ENCODE results near the gene PNPLA8. TPM values are rescaled to one million over a fixed set of nuclear protein-coding genes. Genes with fewer than 3 reads are reported as not detected.
"Not testable (repeated sequence)": the region's sequence is repeated elsewhere in the genome, so short reads cannot be mapped to it uniquely, and the experiment has no call there.

The PNPLA8 gene
- total RNA-seq, 2 donors from 2014 or later = 62.9 to 67.1 TPM

DNA sequence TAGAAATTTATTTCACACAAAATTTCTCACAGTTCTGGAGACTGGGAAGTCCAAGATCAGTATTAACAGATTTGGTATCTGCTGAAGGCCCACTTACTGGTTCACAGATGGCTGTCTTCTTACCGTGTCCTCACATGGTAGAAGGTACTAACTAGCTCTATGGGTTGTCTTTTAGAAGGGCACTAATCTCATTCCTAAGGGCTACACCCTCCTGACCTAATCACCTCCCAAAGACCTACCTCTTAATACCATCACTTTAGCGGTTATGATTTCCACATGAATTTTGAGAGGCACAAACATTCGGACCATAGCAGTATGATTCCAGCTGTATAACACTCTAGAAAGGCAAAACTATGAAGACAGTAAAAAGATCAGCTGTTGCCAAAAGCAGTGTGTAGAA, 8.0 kb downstream of the PNPLA8 start:
- peaks cover 33% of the 10 kb centered on the region for H3K4me1 Mint-ChIP-seq
- H3K27me3 Mint-ChIP-seq = no peaks in the 10 kb centered on the region
- H3K9me3 ChIP-seq (ENCODE audit: control insufficient read depth, low read length, poor library complexity, severe bottlenecking) = no peaks in the 10 kb centered on the region
- H3K27ac Mint-ChIP-seq = no peak overlapping the region
- no peak for DNase-seq
- ATAC-seq = no peak
- peaks cover 11% of the 10 kb centered on the region for H3K36me3 Mint-ChIP-seq (ENCODE audit: low read depth)
- H3K4me3 Mint-ChIP-seq = no peak overlapping the region

DNA sequence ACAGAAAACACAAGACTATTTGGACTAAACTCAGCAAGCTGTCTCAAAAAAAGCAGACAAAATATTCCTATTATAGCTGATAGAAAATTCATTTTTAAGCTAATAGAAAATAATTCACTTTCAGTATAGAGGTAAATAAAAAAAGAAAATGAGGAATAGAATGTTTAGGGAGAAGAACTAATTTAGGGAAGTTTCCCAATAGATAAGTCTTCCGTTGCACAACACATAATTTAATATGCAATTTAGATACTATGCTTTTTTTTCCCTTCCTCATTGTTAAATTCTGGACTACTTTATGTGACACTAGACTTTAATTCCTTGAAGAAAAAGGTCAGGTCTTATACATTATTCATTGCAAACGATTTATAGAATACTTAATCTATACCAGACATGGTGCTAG, 10.3 kb downstream of the PNPLA8 start:
- H3K4me3 Mint-ChIP-seq = no peak overlapping the region
- no peaks in the 10 kb centered on the region for H3K27me3 Mint-ChIP-seq
- H3K36me3 Mint-ChIP-seq (ENCODE audit: low read depth) = peaks cover 10% of the 10 kb centered on the region
- H3K27ac Mint-ChIP-seq = no peak overlapping the region
- no peak for DNase-seq
- peaks cover 22% of the 10 kb centered on the region for H3K4me1 Mint-ChIP-seq
- no peak for ATAC-seq
- no peaks in the 10 kb centered on the region for H3K9me3 ChIP-seq (ENCODE audit: control insufficient read depth, low read length, poor library complexity, severe bottlenecking)

DNA sequence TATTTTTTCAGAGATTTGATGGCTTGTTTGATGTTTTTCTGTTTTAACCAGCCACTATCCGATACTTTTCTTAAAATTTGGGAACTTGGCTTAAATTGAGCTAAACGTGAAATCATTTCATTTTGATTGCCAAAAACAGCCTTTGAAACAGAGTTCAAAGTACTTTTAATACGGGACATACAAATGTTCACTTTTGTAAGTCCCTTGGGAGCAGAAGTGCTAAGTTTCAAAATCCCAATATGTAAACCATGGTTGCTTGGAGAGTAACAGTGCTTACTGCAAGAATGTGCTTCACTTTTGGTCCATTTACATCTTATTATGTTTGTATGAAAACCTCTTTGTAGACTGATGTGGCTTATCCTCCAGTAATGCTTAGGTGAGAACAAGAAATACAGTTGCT, 10.9 kb downstream of the PNPLA8 start:
- Mint-ChIP-seq H3K27me3 (no peaks in the 10 kb centered on the region), H3K36me3 (ENCODE audit: low read depth) (peaks cover 10% of the 10 kb centered on the region), H3K4me3 (no peak overlapping the region), H3K4me1 (peaks cover 19% of the 10 kb centered on the region), H3K27ac (no peak overlapping the region)
- no peaks in the 10 kb centered on the region for H3K9me3 ChIP-seq (ENCODE audit: control insufficient read depth, low read length, poor library complexity, severe bottlenecking)
- no peak for ATAC-seq
- DNase-seq = no peak

DNA sequence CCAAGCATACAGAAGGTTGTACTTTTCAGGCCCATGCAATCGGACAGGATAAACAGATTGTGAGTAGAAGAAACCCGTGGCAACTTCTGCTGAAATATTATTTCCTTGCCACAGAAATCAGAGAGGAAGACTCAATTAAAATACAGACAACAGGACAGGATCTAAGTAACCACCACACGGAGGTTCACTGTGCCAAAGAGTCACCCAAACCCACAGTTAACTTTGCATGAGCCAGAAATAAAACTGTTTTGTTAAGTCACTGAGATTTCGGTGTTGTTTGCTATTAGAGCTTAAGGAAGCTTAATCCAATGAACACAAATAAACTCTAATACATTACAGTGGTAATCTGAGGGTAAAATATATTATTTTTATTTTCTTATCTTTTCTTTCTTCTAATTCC, 14.0 kb downstream of the PNPLA8 start:
- H3K4me1 Mint-ChIP-seq = peaks cover 9% of the 10 kb centered on the region
- no peak overlapping the region for H3K4me3 Mint-ChIP-seq
- ATAC-seq = no peak
- DNase-seq = no peak
- H3K36me3 Mint-ChIP-seq (ENCODE audit: low read depth) = peaks cover 5% of the 10 kb centered on the region
- H3K27ac Mint-ChIP-seq = peak overlapping the region; percentile 34
- no peaks in the 10 kb centered on the region for H3K9me3 ChIP-seq (ENCODE audit: control insufficient read depth, low read length, poor library complexity, severe bottlenecking)
- no peaks in the 10 kb centered on the region for H3K27me3 Mint-ChIP-seq

DNA sequence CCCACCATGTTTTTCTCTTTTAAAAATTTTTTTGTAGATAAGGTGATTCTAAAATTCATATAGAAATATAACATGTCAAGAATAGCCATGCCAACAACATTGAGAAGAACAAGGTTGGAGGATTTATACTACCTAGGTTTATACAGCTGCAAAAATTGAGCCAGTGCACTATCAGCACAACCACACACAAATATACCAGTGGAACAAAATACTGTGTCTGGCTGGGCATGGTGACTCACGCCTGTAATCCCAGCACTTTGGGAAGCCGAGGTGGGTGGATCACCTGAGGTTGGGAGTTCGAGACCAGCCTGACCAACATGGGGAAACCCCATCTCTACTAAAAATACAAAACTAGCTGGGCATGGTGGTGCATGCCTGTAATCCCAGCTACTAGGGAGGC, 21.4 kb downstream of the PNPLA8 start:
- H3K27ac Mint-ChIP-seq; H3K27me3 Mint-ChIP-seq; DNase-seq; H3K36me3 Mint-ChIP-seq (ENCODE audit: low read depth); ATAC-seq; H3K9me3 ChIP-seq (ENCODE audit: control insufficient read depth, low read length, poor library complexity, severe bottlenecking); H3K4me3 Mint-ChIP-seq: not testable (repeated sequence)
- peaks cover 13% of the 10 kb centered on the region for H3K4me1 Mint-ChIP-seq

DNA sequence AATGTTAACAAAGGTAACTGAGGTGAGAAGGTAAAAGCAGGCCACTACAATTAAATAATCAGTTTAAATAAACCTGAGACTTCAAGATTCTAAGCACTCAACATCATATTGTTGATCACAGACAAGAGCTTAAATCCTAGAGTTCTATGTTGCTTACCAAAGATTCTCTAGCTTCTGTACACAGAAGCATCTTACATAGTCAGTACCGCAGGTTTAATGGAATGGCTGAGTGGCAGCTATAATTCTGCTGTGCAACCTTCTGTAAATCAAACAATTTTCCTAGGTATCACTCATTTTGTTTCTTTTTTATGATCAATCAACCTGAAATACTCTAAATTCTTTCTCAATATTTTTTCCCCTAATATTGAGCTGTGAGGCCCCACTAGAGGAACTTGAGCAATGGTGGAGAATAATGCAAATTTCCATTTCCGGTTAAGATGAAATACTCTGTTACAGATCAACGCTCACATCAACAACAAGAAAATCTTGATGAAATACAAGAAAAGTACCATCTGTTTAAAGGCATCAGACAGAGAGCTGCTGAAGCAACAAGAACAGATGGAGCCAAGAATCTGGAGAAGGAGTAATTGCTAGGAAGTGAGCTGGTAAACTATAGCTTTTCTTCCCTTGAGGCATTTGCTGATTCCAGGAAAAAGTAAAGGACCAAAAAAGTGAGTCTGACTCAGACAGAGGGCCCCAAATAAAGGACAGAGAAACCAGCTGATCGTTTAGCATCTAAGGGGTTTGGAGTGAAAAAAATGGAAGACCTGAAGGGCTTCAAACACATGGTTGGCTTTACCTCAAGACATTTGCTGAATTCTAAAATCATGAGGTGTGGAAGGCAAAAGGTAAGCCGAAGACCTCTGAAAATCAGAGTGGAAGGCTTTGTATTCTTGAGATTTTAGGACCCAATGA, 22.6 kb downstream of the PNPLA8 start:
- peak; percentile 65 for ATAC-seq
- Mint-ChIP-seq H3K27ac (peak overlapping the region; percentile 34), H3K27me3 (no peaks in the 10 kb centered on the region)

GRCh38 chr7:108499566-108499965, 26.4 kb downstream of the PNPLA8 start:
- H3K9me3 ChIP-seq (ENCODE audit: control insufficient read depth, low read length, poor library complexity, severe bottlenecking) = no peaks in the 10 kb centered on the region
- H3K4me3 Mint-ChIP-seq = no peak overlapping the region
- peak overlapping the region; percentile 85 for H3K27ac Mint-ChIP-seq
- H3K36me3 Mint-ChIP-seq (ENCODE audit: low read depth) = peaks cover 11% of the 10 kb centered on the region
- peaks cover 17% of the 10 kb centered on the region for H3K4me1 Mint-ChIP-seq
- ATAC-seq = no peak
- no peaks in the 10 kb centered on the region for H3K27me3 Mint-ChIP-seq
- no peak for DNase-seq

More for the DNA sequence above, 22.6 kb downstream of the PNPLA8 start:
- Mint-ChIP-seq H3K4me3 (no peak overlapping the region), H3K36me3 (ENCODE audit: low read depth) (peaks cover 11% of the 10 kb centered on the region), H3K4me1 (peaks cover 17% of the 10 kb centered on the region)
- no peak for DNase-seq
- no peaks in the 10 kb centered on the region for H3K9me3 ChIP-seq (ENCODE audit: control insufficient read depth, low read length, poor library complexity, severe bottlenecking)

- no peak for DNase-seq
- no peak overlapping the region for H3K27ac Mint-ChIP-seq
- no peaks in the 10 kb centered on the region for H3K27me3 Mint-ChIP-seq
- H3K4me3 Mint-ChIP-seq = no peak overlapping the region
- H3K36me3 Mint-ChIP-seq (ENCODE audit: low read depth) = peaks cover 13% of the 10 kb centered on the region
- no peak for ATAC-seq
- no peaks in the 10 kb centered on the region for H3K9me3 ChIP-seq (ENCODE audit: control insufficient read depth, low read length, poor library complexity, severe bottlenecking)
- H3K4me1 Mint-ChIP-seq = peaks cover 12% of the 10 kb centered on the region
Measured at GRCh38 chr7:108498481-108498880, 27.5 kb downstream of the PNPLA8 start.

GRCh38 chr7:108497082-108497725, 28.7 kb downstream of the PNPLA8 start:
- ATAC-seq = peak; percentile 82
- no peaks in the 10 kb centered on the region for H3K9me3 ChIP-seq (ENCODE audit: control insufficient read depth, low read length, poor library complexity, severe bottlenecking)
- H3K27me3 Mint-ChIP-seq = no peaks in the 10 kb centered on the region
- no peak overlapping the region for H3K27ac Mint-ChIP-seq
- no peak overlapping the region for H3K4me3 Mint-ChIP-seq
- H3K36me3 Mint-ChIP-seq (ENCODE audit: low read depth) = peaks cover 17% of the 10 kb centered on the region
- H3K4me1 Mint-ChIP-seq = peaks cover 11% of the 10 kb centered on the region
- DNase-seq = peak in 1 of 3 donors; percentile 36

DNA sequence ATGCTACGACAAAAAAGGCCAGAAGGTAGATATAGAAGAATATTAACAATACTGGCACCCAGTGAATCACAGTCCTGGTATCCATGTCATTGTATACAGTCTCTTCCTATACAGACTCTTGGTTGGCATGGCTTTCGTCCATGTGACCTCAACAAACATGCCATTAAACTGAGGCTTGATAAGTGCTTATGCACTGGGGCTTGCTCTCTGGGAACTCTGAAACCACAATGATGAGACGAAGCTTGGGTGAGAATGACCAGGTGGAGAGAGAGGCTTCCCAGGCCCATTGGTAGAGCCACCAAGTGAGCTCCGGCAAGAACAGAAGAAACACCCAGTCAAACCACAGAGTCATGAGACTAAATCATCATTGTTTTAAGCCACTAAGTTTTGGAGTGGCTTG, 33.2 kb downstream of the PNPLA8 start:
- no peak for DNase-seq
- H3K4me1 Mint-ChIP-seq = no peaks in the 10 kb centered on the region
- ATAC-seq = no peak
- no peaks in the 10 kb centered on the region for H3K9me3 ChIP-seq (ENCODE audit: control insufficient read depth, low read length, poor library complexity, severe bottlenecking)
- H3K4me3 Mint-ChIP-seq = no peak overlapping the region
- no peak overlapping the region for H3K27ac Mint-ChIP-seq
- peaks cover 7% of the 10 kb centered on the region for H3K36me3 Mint-ChIP-seq (ENCODE audit: low read depth)
- H3K27me3 Mint-ChIP-seq = no peaks in the 10 kb centered on the region

- no peak for DNase-seq
- Mint-ChIP-seq H3K36me3 (ENCODE audit: low read depth) (peaks cover 8% of the 10 kb centered on the region), H3K27me3 (no peaks in the 10 kb centered on the region), H3K4me3 (no peak overlapping the region), H3K4me1 (no peaks in the 10 kb centered on the region), H3K27ac (no peak overlapping the region)
- H3K9me3 ChIP-seq (ENCODE audit: control insufficient read depth, low read length, poor library complexity, severe bottlenecking) = no peaks in the 10 kb centered on the region
- no peak for ATAC-seq
Measured at GRCh38 chr7:108488768-108489538, 37.0 kb downstream of the PNPLA8 start.

- ATAC-seq (no peak), DNase-seq (no peak)
- no peaks in the 10 kb centered on the region for H3K9me3 ChIP-seq (ENCODE audit: control insufficient read depth, low read length, poor library complexity, severe bottlenecking)
- Mint-ChIP-seq H3K4me1 (no peaks in the 10 kb centered on the region), H3K27me3 (no peaks in the 10 kb centered on the region), H3K4me3 (no peak overlapping the region), H3K27ac (no peak overlapping the region), H3K36me3 (ENCODE audit: low read depth) (peaks cover 4% of the 10 kb centered on the region)
Measured at GRCh38 chr7:108487646-108488045, 38.3 kb downstream of the PNPLA8 start.

DNA sequence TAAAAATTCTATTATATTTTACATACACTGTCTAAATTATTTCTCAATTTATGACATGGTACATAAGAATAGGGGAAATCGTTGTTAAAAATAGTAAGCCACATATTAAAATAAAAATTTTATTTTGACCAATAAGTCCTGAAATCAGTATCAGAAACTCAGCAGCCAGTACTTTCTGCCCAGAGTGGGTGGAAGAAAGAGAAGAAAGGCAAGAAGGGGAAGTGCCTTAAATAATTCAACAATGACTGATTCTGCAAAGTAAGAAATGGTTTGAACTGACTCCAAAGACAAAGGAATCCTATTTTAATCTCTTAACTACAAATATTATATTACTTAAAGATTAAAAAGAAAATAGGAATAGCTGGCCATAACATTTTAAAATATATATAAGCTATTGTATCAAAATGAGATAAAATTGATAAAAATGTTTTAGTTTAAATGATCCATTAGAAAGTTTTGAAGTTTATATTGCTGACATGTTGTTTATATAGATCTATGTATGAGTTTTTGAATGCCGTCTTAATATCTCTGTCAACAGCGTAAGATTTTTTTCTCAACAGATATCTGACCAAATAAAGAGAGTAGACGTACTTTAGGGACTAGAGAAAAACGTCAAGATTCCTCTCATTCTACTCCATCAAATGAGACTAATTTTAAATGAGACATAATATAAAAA, 39.5 kb downstream of the PNPLA8 start:
- no peaks in the 10 kb centered on the region for H3K27me3 Mint-ChIP-seq
- DNase-seq (no peak), ATAC-seq (no peak)
- H3K36me3 Mint-ChIP-seq (ENCODE audit: low read depth) = peaks cover 3% of the 10 kb centered on the region
- no peaks in the 10 kb centered on the region for H3K4me1 Mint-ChIP-seq
- H3K27ac Mint-ChIP-seq = no peak overlapping the region
- H3K9me3 ChIP-seq (ENCODE audit: control insufficient read depth, low read length, poor library complexity, severe bottlenecking) = no peaks in the 10 kb centered on the region
- no peak overlapping the region for H3K4me3 Mint-ChIP-seq

Data from T-helper 17 cell (primary cell).